Fibroblast of lung (primary cell): Measurements from ENCODE around the gene TMSB4X. TPM values are rescaled to one million over a fixed set of nuclear protein-coding genes. Genes with fewer than 3 reads are reported as not detected.

Experiments
- DNase-seq, 2 donors: peaks; one replicate each; pipeline versions ENCODE4 v3.0.0 to v3.0.0-alpha.2; 2010; ENCODE audit warnings: low read depth in 2 of 2
- H2AFZ ChIP-seq: 2 replicates; pipeline ENCODE4 v1.5.1; 2012; ENCODE audit warnings: low read length, control low read depth, inconsistent platforms
- H3K27ac ChIP-seq: 2 replicates; pipeline ENCODE4 v1.5.1; 2011; ENCODE audit warnings: low read length, control low read depth; ENCODE audit not compliant: insufficient read depth
- H3K27me3 ChIP-seq: 2 replicates; pipeline ENCODE4 v1.5.1; 2011; ENCODE audit warnings: mild to moderate bottlenecking, low read length; ENCODE audit not compliant: control insufficient read depth, insufficient read depth
- H3K36me3 ChIP-seq: 2 replicates; pipeline ENCODE4 v1.5.1; 2011; ENCODE audit warnings: low read length; ENCODE audit not compliant: control insufficient read depth, insufficient read depth
- H3K4me1 ChIP-seq: 2 replicates; pipeline ENCODE4 v1.5.1; 2011; ENCODE audit warnings: low read length; ENCODE audit not compliant: control insufficient read depth, insufficient read depth; ENCODE audit errors: extremely low read depth
- H3K4me2 ChIP-seq: 2 replicates; pipeline ENCODE4 v1.5.1; 2011; ENCODE audit warnings: low read length, control low read depth; ENCODE audit not compliant: insufficient read depth; ENCODE audit errors: extremely low read depth
- H3K4me3 ChIP-seq, 4 experiments: fragments of 200-600 bp in 1 of 4; sonication (generic) in 1 of 4; replicated peaks in 1 of 4; 2 replicates each; pipeline ENCODE4 v1.5.1; 2011 to 2016; ENCODE audit warnings: low read length in 4 of 4, low read depth in 3 of 4, mild to moderate bottlenecking in 3 of 4, control low read depth in 2 of 4, inconsistent platforms in 1 of 4, mixed read lengths in 1 of 4; ENCODE audit not compliant: insufficient read depth in 1 of 4; ENCODE audit errors: control extremely low read depth in 1 of 4
- H3K79me2 ChIP-seq: 2 replicates; pipeline ENCODE4 v1.5.1; 2012; ENCODE audit warnings: mild to moderate bottlenecking, low read length, inconsistent platforms; ENCODE audit not compliant: control insufficient read depth, insufficient read depth
- H3K9ac ChIP-seq: 2 replicates; pipeline ENCODE4 v1.5.1; 2011; ENCODE audit warnings: mild to moderate bottlenecking, low read length, control low read depth; ENCODE audit not compliant: insufficient read depth
- H3K9me3 ChIP-seq: 2 replicates; pipeline ENCODE4 v1.5.1; 2012; ENCODE audit warnings: low read depth, low read length; ENCODE audit not compliant: control insufficient read depth, insufficient read depth
- H4K20me1 ChIP-seq: 2 replicates; pipeline ENCODE4 v1.5.1; 2011; ENCODE audit warnings: low read length; ENCODE audit not compliant: control insufficient read depth, insufficient read depth; ENCODE audit errors: extremely low read depth
- EZH2 ChIP-seq: IDR thresholded peaks from 2 replicates; pipeline ENCODE4 v1.5.1; 2012; ENCODE audit warnings: low read length, control low read depth, mild to moderate bottlenecking; ENCODE audit errors: missing control alignments
- polyA minus RNA-seq: library from RNA; depleted of rRNA, polyadenylated mRNA; stranded (reverse); fragments of >200 nt; gene quantifications from 2 replicates; pipeline ENCODE4 v1.2.3, GENCODE V29; 2011; ENCODE audit warnings: low replicate concordance
- polyA plus RNA-seq, 2 donors: library from polyadenylated mRNA; depleted of rRNA in 1 of 2; stranded (reverse) in 1 of 2; unstranded in 1 of 2; fragments of >200 nt; gene quantifications; 2 replicates each; pipeline ENCODE4 v1.2.1, GENCODE V29; 2011 to 2012; ENCODE audit warnings: missing spikeins in 1 of 2
- total RNA-seq: library from RNA; depleted of rRNA; stranded (reverse); fragments of >200 nt; gene quantifications from 2 replicates; pipeline ENCODE4 v1.2.1, GENCODE V29; 2014
- TF ChIP-seq, protein P1 (sequence below), 2 donors: IDR thresholded peaks in 1 of 2; conservative IDR thresholded peaks in 1 of 2; 1 replicate in 1 of 2; 2 replicates in 1 of 2; pipeline ENCODE4 v1.5.1; 2011 to 2012; ENCODE audit warnings: low read length in 2 of 2, control low read depth in 1 of 2, inconsistent platforms in 1 of 2, low read depth in 1 of 2, mild to moderate bottlenecking in 1 of 2

The TMSB4X gene
- total RNA-seq = 14,195 and 17,013 TPM in 2 replicates
- 10,803 and 14,631 TPM in 2 replicates for polyA plus RNA-seq
- 9,084 and 12,343 TPM in 2 replicates for polyA plus RNA-seq (2012)
- 550 and 997 TPM in 2 replicates for polyA minus RNA-seq

DNA sequence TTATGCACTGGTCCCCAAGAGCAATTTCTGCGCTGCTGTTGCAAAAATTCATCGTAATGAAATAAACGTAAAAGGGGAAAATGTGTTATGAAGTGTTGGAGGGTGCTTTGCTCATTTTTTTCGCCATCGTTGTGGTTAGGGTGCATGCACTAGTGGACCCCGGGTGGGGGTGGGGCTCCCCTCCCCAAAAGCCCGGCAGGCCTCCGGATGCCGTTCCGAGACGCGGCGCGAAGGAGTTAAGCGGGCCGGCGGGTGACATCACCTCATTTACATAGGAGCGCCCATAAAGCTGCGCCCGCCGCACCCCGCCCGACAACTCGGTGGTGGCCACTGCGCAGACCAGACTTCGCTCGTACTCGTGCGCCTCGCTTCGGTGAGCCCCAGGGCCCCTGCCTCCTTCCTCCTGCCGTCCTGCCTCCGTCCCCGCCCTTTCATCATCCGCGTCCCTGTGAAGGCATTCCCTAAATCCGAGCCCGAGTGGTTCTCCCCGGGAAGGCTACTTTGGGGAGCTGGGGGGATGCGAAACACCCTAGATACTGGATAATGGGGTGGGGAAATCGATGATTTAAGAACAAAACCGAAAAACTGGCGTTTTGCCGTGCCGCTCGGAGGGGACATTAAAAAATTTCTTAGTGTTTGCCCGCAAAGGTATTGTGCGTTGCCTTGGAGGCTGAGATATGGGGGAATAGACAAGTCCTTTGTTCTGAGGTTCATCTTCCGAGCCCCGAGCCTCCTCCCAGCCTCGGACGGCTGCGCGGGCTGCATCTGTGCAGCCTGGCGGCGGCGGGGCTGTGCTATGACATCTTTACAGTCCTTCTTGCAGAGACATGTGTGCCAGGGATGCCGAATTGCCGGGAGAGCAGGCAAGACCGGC lies at the start of gene TMSB4X:
TSS of gene TMSB4X (plus strand) at position 315 of the 874 bp plus-strand sequence.
- peak within 1 kb of the TSS; percentile 87 for H3K4me2 ChIP-seq
- DNase-seq = peak; percentile 76 to 88
- peak within 1 kb of the TSS; percentile 94 for H3K27ac ChIP-seq
- no peak for TF ChIP-seq EZH2
- TF ChIP-seq, protein P1, sequence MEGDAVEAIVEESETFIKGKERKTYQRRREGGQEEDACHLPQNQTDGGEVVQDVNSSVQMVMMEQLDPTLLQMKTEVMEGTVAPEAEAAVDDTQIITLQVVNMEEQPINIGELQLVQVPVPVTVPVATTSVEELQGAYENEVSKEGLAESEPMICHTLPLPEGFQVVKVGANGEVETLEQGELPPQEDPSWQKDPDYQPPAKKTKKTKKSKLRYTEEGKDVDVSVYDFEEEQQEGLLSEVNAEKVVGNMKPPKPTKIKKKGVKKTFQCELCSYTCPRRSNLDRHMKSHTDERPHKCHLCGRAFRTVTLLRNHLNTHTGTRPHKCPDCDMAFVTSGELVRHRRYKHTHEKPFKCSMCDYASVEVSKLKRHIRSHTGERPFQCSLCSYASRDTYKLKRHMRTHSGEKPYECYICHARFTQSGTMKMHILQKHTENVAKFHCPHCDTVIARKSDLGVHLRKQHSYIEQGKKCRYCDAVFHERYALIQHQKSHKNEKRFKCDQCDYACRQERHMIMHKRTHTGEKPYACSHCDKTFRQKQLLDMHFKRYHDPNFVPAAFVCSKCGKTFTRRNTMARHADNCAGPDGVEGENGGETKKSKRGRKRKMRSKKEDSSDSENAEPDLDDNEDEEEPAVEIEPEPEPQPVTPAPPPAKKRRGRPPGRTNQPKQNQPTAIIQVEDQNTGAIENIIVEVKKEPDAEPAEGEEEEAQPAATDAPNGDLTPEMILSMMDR (conservative IDR thresholded peaks at IDR 0.05 in 1 of 2, IDR thresholded peaks at IDR 0.05 in 1 of 2; ENCODE audit: low read depth in 1 of 2, low read length in 2 of 2) = no peak
- no peaks in the 10 kb centered on the region for H3K9me3 ChIP-seq
- peaks cover 2% of the 10 kb centered on the region for H3K36me3 ChIP-seq
- H4K20me1 ChIP-seq = no peaks in the 10 kb centered on the region
- H3K9ac ChIP-seq = peak within 1 kb of the TSS; percentile 96
- no peak within 1 kb of the TSS for H2AFZ ChIP-seq
- H3K4me3 ChIP-seq = peak within 1 kb of the TSS; percentile 72 to 94 (median 82)
- H3K27me3 ChIP-seq = no peaks in the 10 kb centered on the region
- H3K4me1 ChIP-seq = no peaks in the 10 kb centered on the region
- peaks cover 17% of the 10 kb centered on the region for H3K79me2 ChIP-seq

DNA sequence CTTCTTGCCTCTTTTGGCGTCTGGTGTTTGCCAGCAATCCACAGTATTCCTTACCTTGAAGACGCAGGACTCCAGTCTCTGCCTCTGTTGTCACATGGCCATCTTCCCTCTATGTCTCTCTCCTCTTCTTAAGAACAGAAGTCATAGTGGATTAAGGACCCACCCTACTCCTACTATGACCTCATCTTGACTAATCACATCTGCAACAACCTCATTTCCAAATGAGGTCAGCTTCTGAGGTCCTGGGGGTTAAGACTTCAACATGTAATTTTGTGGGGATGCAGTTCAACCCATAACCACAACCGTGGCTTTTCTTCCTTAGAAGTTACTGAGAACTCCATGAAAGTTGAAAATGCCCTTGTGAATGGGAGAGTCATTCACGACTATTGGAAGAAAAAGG lies 45.2 kb upstream of the TMSB4X start:
- peak; percentile 19 to 23 for DNase-seq
- Histone ChIP-seq H3K9ac (no peak overlapping the region), H4K20me1 (no peaks in the 10 kb centered on the region), H2AFZ (no peak overlapping the region), H3K27ac (no peak overlapping the region), H3K4me2 (no peak overlapping the region), H3K27me3 (no peaks in the 10 kb centered on the region), H3K9me3 (no peaks in the 10 kb centered on the region), H3K4me1 (no peaks in the 10 kb centered on the region), H3K79me2 (no peaks in the 10 kb centered on the region), H3K4me3 (no peak overlapping the region), H3K36me3 (no peaks in the 10 kb centered on the region)
- TF ChIP-seq EZH2 = no peak
- TF ChIP-seq, protein P1 (conservative IDR thresholded peaks at IDR 0.05 in 1 of 2, IDR thresholded peaks at IDR 0.05 in 1 of 2; ENCODE audit: low read depth in 1 of 2, low read length in 2 of 2) = no peak

DNA sequence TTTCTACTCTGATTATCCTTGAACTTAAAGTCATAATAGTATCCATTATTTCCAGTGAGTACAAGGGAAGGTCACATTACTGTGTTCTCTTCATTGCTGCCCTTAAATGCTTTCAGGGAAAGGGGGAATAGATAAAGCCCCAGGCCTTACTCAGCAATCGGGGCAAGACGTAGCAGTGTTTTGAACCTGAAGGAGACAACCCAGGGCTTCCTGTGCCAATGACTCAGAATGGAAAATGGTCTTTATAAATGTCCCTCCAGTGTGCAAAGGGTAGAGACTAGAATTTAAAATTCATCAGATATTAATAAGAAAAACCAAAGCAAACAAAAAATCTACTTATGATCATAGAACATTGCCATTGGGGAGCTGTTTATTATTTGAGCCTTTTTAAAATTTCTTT lies 44.8 kb upstream of the TMSB4X start:
- Histone ChIP-seq H3K4me2 (no peak overlapping the region), H3K4me1 (no peaks in the 10 kb centered on the region), H3K27me3 (no peaks in the 10 kb centered on the region), H3K36me3 (no peaks in the 10 kb centered on the region), H3K4me3 (no peak overlapping the region), H3K79me2 (no peaks in the 10 kb centered on the region), H2AFZ (no peak overlapping the region), H3K9me3 (no peaks in the 10 kb centered on the region), H4K20me1 (no peaks in the 10 kb centered on the region), H3K27ac (no peak overlapping the region), H3K9ac (no peak overlapping the region)
- DNase-seq = no peak
- no peak for TF ChIP-seq EZH2
- TF ChIP-seq, protein P1 (conservative IDR thresholded peaks at IDR 0.05 in 1 of 2, IDR thresholded peaks at IDR 0.05 in 1 of 2; ENCODE audit: low read depth in 1 of 2, low read length in 2 of 2) = no peak
